Spleen (tissue), 11 donors: ENCODE results near the gene SNRPD2. TPM values are rescaled to one million over a fixed set of nuclear protein-coding genes. Genes with fewer than 3 reads are reported as not detected.
A peak's percentile ranks its signal among the peaks of the same experiment; 100 is the strongest.

Source experiments
- DNase-seq: peaks from one replicate; pipeline ENCODE4 v3.0.0-alpha.2; 2020
- H3K27ac ChIP-seq, 8 donors: fragments of 200-600 bp; sonication (generic) in 7 of 8; 1 replicate in 4 of 8; 2 replicates in 4 of 8; pipeline versions ENCODE4 v1.5.0 to v1.8.0; 2016 to 2021; ENCODE audit warnings: inconsistent platforms in 4 of 8, mild to moderate bottlenecking in 4 of 8, moderate library complexity in 1 of 8
- H3K27me3 ChIP-seq, 7 donors: fragments of 200-600 bp; sonication (generic) in 6 of 7; replicated peaks in 1 of 7; 1 replicate in 4 of 7; 2 replicates in 3 of 7; pipeline versions ENCODE4 v1.5.0 to v1.8.0; 2016 to 2021; ENCODE audit warnings: inconsistent platforms in 3 of 7, mild to moderate bottlenecking in 1 of 7
- H3K36me3 ChIP-seq, 6 donors: fragments of 200-600 bp; sonication (generic) in 5 of 6; 1 replicate in 4 of 6; 2 replicates in 2 of 6; pipeline versions ENCODE4 v1.5.0 to v1.8.0; 2016 to 2021; ENCODE audit warnings: inconsistent platforms in 2 of 6
- H3K4me1 ChIP-seq, 6 donors: fragments of 200-600 bp; sonication (generic) in 5 of 6; 1 replicate in 3 of 6; 2 replicates in 3 of 6; pipeline versions ENCODE4 v1.5.0 to v1.8.0; 2016 to 2021; ENCODE audit warnings: inconsistent platforms in 3 of 6
- H3K4me3 ChIP-seq, 8 donors: fragments of 200-600 bp; sonication (generic) in 7 of 8; 1 replicate in 4 of 8; 2 replicates in 4 of 8; pipeline versions ENCODE4 v1.5.0 to v1.8.0; 2016 to 2021; ENCODE audit warnings: inconsistent platforms in 4 of 8, mild to moderate bottlenecking in 4 of 8, moderate library complexity in 2 of 8
- H3K9me3 ChIP-seq, 8 donors: fragments of 200-600 bp; sonication (generic) in 7 of 8; 1 replicate in 4 of 8; 2 replicates in 4 of 8; pipeline versions ENCODE4 v1.5.0 to v1.8.0; 2016 to 2021; ENCODE audit warnings: inconsistent platforms in 4 of 8
- CTCF ChIP-seq, 11 experiments: fragments of 200-600 bp in 7 of 11; fragments of 450-650 bp in 4 of 11; sonication (generic) in 4 of 11; IDR thresholded peaks in 8 of 11; conservative IDR thresholded peaks in 3 of 11; 1 replicate in 7 of 11; 2 replicates in 4 of 11; pipeline versions ENCODE4 v1.4.0 to v1.8.0; 2016 to 2021; ENCODE audit warnings: antibody characterized with exemption in 11 of 11, inconsistent platforms in 4 of 11, mild to moderate bottlenecking in 1 of 11
- POLR2A ChIP-seq, 3 donors: fragments of 450-650 bp; IDR thresholded peaks; one replicate each; pipeline ENCODE4 v1.5.1; 2017; ENCODE audit warnings: antibody characterized with exemption in 3 of 3, mild to moderate bottlenecking in 1 of 3
- POLR2AphosphoS5 ChIP-seq, 3 donors: sonication (generic); formaldehyde crosslinking; IDR thresholded peaks; one replicate each; pipeline ENCODE4 v1.5.1; 2017; ENCODE audit warnings: antibody characterized with exemption in 3 of 3
- WGBS, 5 donors: extraction: QIAGEN DNeasy Blood & Tissue Kit in 3 of 5; methylation state at CpG; one replicate each; pipeline versions ENCODE4 v1.1.5 to v1.1.7; 2013 to 2018; 5-methylcytosine and 5-hydroxymethylcytosine counted together
- intact Hi-C: fragments of 100-400 bp; cut with DNase I; formaldehyde crosslinking; loops from one replicate; pipeline ENCODE4 v1.15.0; 2023; ENCODE audit warnings: low total_unique reads
- polyA plus RNA-seq, 3 donors: library from polyadenylated mRNA; stranded (reverse); fragments of 200-250 nt; gene quantifications; one replicate each; pipeline ENCODE4 v1.2.1, GENCODE V29; 2013
- total RNA-seq, 7 donors: library from RNA; depleted of rRNA in 3 of 7; stranded (reverse); fragments of >200 nt in 3 of 7; fragmentation: NEBNext Ultra II Directional in 4 of 7; extraction: Animal tissue kit (Norgen Biotek cat#: 25700) in 4 of 7; gene quantifications; one replicate each; pipeline versions ENCODE4 v1.1.0 to v1.2.1, GENCODE V29; 2016 to 2021
- donor health status: healthy with polysubstance abuse.
- donor health status: DM: no; HTN: no; CAD: no; lungs with moderate emphysema.
- donor health status: DM: no; HTN: no; CAD: no.
- donor health status: Bipolar disorder and iron deficiency.
- donor health status: healthy.
- donor health status: DM: no; HTN: no; CAD: no.
- donor health status: DM: yes; HTN: yes; CAD: no.

Gene SNRPD2
- total and polyA plus RNA-seq, 10 donors, result 117 to 587 (median 207) TPM

GRCh38 chr19:45677351-45678230 is 14.2 kb downstream of the SNRPD2 start:
- H3K4me1 ChIP-seq, result peaks cover 13 to 44% (median 32%) of the 10 kb centered on the region in 6 donors
- H3K4me3 ChIP-seq, result peak overlapping the region; percentile 8 to 70 (median 36)
- WGBS, 5 donors, result 3 to 6% (median 4%) methylated on average over 32 to 49 of the region's 49 CpGs
- TF ChIP-seq CTCF (IDR thresholded peaks at IDR 0.05 in 8 of 11, conservative IDR thresholded peaks at IDR 0.05 in 3 of 11) (peak in 2 of 11 experiments; percentile 6 to 30), POLR2A (IDR thresholded peaks at IDR 0.05) (no peak), POLR2AphosphoS5 (IDR thresholded peaks at IDR 0.05) (peak in 1 of 3 donors; percentile 37)
- intact Hi-C loops, result no loop called here
- H3K27me3 ChIP-seq, result peaks cover 0 to 76% (median 30%) of the 10 kb centered on the region in 7 donors
- peak overlapping the region in 2 of 8 donors; percentile 21 to 48 for H3K27ac ChIP-seq
- no peaks in the 10 kb centered on the region for H3K36me3 ChIP-seq
- no peaks in the 10 kb centered on the region for H3K9me3 ChIP-seq
- DNase-seq, result peak; percentile 87

GRCh38 chr19:45676851-45677263 is 14.9 kb downstream of the SNRPD2 start:
- Histone ChIP-seq H3K9me3 (no peaks in the 10 kb centered on the region), H3K36me3 (no peaks in the 10 kb centered on the region), H3K4me3 (peak overlapping the region; percentile 6 to 70 (median 36)), H3K4me1 (peaks cover 13 to 40% (median 29%) of the 10 kb centered on the region in 6 donors), H3K27ac (peak overlapping the region in 3 of 8 donors; percentile 13 to 48 (median 21)), H3K27me3 (peaks cover 0 to 83% (median 32%) of the 10 kb centered on the region in 7 donors)
- DNase-seq, result peak; percentile 80
- TF ChIP-seq CTCF (IDR thresholded peaks at IDR 0.05 in 8 of 11, conservative IDR thresholded peaks at IDR 0.05 in 3 of 11) (no peak), POLR2AphosphoS5 (IDR thresholded peaks at IDR 0.05) (peak in 1 of 3 donors; percentile 20)
- WGBS, 5 donors, result 3 to 11% (median 7%) methylated on average over 8 to 28 of the region's 28 CpGs
- intact Hi-C loops, result no loop called here

GRCh38 chr19:45674946-45675345 is 16.8 kb downstream of the SNRPD2 start:
- H3K36me3 ChIP-seq, result no peaks in the 10 kb centered on the region
- TF ChIP-seq CTCF (IDR thresholded peaks at IDR 0.05 in 8 of 11, conservative IDR thresholded peaks at IDR 0.05 in 3 of 11) (no peak), POLR2AphosphoS5 (IDR thresholded peaks at IDR 0.05) (no peak), POLR2A (IDR thresholded peaks at IDR 0.05) (no peak)
- H3K27me3 ChIP-seq, result peaks cover 0 to 99% (median 51%) of the 10 kb centered on the region in 7 donors

More at GRCh38 chr19:45674946-45675345, 16.8 kb downstream of the SNRPD2 start:
- 69 to 72% (median 70%) methylated on average over 7 of the region's 7 CpGs for WGBS, 5 donors
- intact Hi-C loops, result no loop called here
- Histone ChIP-seq H3K27ac (no peak overlapping the region), H3K9me3 (no peaks in the 10 kb centered on the region), H3K4me3 (no peak overlapping the region), H3K4me1 (peaks cover 13 to 44% (median 30%) of the 10 kb centered on the region in 6 donors)
- DNase-seq, result no peak
